Choroid plexus epithelial cell (primary cell): ENCODE data around the gene APOB.

ENCODE experiments used
- DNase-seq: peaks from one replicate; pipeline ENCODE4 v3.0.0-alpha.2; 2010; ENCODE audit warnings: low read depth
- H3K4me3 ChIP-seq: 2 replicates; pipeline ENCODE4 v1.5.1; 2011; ENCODE audit warnings: low read depth, mild to moderate bottlenecking, control low read depth, low read length, moderate library complexity
- CTCF ChIP-seq: conservative IDR thresholded peaks from 2 replicates; pipeline ENCODE4 v1.5.1; 2011; ENCODE audit warnings: low read depth, mild to moderate bottlenecking, control low read depth, inconsistent platforms, low read length, moderate library complexity

Gene APOB

GRCh38 chr2:20966061-20966595 is 77.7 kb downstream of the APOB start:
- no peak for DNase-seq
- TF ChIP-seq CTCF = no peak
- H3K4me3 ChIP-seq = no peak overlapping the region

- TF ChIP-seq CTCF = no peak
- no peak overlapping the region for H3K4me3 ChIP-seq
- no peak for DNase-seq
Measured at GRCh38 chr2:20965221-20965620, 78.7 kb downstream of the APOB start.

- no peak for DNase-seq
- no peak for TF ChIP-seq CTCF
- H3K4me3 ChIP-seq = no peak overlapping the region
Measured at GRCh38 chr2:20963867-20964266, 80.0 kb downstream of the APOB start.

DNA sequence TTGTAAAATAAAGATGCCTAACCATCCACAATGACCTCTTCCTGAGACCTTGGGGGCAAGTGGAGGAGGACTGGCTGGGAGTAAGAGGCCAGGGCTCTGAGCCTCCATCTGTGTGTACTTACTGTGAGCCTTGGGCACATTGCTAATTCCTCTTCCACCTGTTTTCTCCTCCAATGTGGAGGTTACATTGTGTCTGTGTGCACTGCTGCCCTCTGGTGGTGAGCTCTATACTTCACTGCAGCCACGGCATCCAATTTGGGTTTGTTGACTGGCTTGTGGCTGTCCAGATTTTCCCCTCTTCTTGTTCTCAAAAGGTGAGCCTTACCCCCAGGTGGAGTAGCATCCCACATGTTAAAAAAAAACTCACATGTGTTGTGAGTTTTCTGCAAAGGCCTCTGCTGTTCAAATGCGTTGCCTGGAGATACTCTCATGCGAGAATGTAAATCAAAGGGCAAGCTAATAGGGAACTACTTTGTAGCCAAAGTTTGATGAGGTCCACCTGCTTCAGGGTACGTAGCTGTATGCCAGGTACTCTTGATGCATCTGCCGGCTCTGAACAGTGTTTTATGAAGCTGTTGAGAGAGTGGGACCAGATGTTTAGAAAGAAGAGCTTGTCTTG is 80.8 kb downstream of the APOB start:
- peak; percentile 76 for DNase-seq
- H3K4me3 ChIP-seq = no peak overlapping the region
- TF ChIP-seq CTCF = peak; percentile 96

DNA sequence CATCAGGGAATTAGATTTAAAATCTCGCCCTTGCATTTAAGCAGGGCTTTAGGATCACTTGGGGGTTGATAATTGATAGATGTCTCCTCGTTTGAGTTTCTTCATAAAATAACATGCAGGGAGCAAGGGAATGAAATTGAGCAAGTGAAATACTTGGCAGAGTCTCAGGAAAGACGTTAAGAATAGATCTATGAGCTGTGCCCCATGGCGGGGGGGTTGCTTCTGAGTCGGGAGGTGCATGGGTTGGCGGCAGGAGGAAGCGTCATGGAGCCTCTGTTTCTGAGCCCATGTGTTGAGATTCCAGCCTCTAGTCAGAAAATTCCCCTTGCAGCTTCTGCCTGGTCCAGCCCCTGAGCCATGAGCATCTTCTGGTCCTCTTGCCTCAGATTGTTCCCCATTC is 82.0 kb downstream of the APOB start:
- H3K4me3 ChIP-seq = no peak overlapping the region
- DNase-seq = no peak
- TF ChIP-seq CTCF = no peak

DNA sequence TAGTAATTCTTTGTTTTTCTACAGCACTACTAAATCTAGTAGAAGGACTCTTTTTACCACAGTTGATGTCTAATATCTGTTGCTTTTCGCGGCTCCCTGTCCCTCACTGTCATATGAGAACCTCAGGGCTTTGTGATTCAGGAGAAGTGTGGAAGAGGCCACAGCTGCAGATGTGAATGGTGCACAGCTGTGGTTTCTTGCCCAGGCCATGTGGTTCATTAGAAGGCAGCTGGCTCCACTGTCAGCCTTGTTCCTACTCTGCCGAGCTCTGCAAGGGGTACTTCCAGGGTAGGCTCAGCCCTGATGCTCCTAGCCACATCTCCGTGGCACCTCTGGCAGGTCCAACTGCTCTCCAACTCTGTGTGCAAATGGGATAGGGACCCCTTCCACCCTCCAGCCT is 83.9 kb downstream of the APOB start:
- DNase-seq = no peak
- no peak for TF ChIP-seq CTCF
- no peak overlapping the region for H3K4me3 ChIP-seq

DNA sequence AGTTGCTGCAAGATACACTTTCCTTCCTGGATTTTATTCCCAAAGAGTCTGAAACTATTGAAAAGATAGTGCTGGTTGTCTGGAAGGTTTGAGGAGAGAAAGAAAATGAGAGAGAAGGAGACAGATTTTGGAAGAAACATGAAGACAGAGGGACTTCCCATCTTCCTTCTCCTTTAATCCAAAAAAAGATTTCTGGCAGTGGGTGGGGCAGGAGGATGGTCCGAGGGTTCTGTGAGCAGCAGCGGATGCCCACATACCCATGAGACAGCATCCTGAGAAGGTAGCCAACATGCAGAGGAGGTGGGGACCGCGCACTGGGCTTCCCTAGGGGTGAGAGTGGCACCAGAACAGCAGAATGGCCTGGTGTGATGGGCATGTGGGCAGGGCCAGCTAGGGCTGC is 84.6 kb downstream of the APOB start:
- H3K4me3 ChIP-seq = no peak overlapping the region
- DNase-seq = no peak
- TF ChIP-seq CTCF = no peak
